ENCODE measurements around the gene ASTN2.

DNA sequence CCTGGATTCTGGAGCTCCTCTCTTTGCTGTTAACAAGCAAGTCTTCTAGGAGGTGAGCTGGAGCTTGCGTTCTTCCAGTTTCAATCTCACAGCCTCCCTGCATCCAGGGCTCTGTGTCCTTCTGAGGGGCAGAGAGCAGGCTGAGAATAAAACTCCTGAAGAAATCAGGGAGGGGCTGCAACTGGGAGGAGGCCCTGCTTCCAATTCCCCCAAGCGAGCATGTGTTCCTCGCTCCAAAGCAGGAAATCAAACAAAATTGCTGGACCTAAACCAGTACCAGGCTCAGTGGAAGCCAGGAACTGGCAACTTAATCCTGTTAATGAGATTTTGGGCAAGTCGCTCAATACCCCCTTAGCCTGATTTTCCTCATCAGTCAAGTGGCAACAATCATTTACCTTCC, 181.8 kb downstream of the ASTN2 start:
- no peak for TF ChIP-seq GATA3 (IDR thresholded peaks at IDR 0.05; ENCODE audit: low read depth, low read length)
- TF ChIP-seq GATA2 (IDR thresholded peaks at IDR 0.05; ENCODE audit: low read depth, low read length): no peak

Data from SH-SY5Y (cell line).